Measurements from ENCODE around the gene DBP.

The DBP gene

DNA sequence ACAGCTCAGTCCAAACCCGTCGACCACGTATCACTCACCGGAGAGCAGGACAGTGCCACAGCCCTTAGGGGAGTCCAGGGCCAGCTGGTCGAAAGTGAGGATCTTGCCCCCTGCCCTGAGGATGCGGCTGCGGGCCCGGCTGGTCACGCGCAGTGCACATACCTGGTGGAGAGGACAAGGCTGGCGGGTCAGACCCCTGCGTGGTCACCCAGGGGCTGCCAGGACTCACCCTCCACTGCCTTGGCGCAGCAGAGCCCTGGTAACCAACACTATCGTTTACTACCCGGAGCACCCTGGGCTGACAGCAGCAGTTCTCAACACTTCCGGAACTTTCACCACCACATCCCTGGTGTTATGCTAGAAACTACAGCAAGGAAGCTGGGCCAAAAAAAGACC, 21.1 kb downstream of the DBP start:
- H3K9ac ChIP-seq (ENCODE audit: low read length in 2 of 2), result no peak overlapping the region
- no peak overlapping the region for H3K4me3 ChIP-seq (ENCODE audit: low read length in 2 of 2)
- H3K27ac ChIP-seq (ENCODE audit: low read length), result no peak overlapping the region
- no peaks in the 10 kb centered on the region for H3K27me3 ChIP-seq (ENCODE audit: control insufficient read depth in 1 of 2, insufficient read depth in 2 of 2, low read length in 2 of 2)
- peaks cover 33% of the 10 kb centered on the region for H3K4me1 ChIP-seq (ENCODE audit: control insufficient read depth, insufficient read depth, low read length)
- H3K9me3 ChIP-seq (ENCODE audit: control insufficient read depth in 2 of 2, low read length in 2 of 2), result no peaks in the 10 kb centered on the region
- peaks cover 21 to 23% of the 10 kb centered on the region in 2 donors for H3K36me3 ChIP-seq (ENCODE audit: control insufficient read depth in 2 of 2, insufficient read depth in 2 of 2, low read length in 2 of 2)

DNA sequence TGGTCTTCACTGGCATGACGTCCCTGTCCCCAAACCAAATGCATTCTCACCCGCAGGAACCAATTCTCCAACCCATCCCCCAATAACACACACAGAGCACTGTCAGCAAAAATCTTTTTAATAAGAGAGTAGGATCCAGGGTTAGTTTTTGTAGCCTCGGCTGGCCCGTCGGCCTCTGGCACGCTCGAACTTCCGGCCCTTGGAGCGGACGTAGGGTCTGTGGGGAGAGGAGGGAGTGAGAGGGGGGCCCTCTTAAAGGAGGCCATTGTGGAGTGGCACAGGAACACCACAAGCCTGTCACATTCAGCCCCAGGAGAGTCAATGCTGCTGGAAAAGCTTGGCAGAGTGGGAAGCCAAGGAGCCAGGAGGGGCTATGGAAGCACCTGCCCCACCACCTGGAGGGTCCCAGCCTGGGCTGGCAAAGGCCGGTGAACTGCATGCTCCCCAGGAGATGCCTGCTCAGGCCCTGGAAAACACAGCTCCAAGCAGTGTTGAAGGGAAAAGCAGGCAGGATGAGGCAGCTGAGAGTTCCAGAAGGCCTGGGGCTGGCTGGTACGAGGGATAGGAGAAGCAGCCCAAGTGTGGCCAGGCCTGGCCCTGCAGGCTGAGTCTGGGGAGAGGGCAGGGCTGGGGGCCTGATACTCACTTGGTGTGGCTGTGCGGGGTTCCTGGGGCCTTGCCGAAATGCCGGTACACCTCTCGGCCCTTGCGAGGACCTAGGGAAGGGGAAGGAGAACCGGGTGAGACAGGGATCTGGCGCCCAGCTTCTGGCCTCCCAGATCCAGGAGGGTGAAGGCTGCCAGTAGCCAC, 21.7 kb downstream of the DBP start:
- Histone ChIP-seq H3K27ac (ENCODE audit: low read length) (no peak overlapping the region), H3K36me3 (ENCODE audit: control insufficient read depth in 2 of 2, insufficient read depth in 2 of 2, low read length in 2 of 2) (peaks cover 21 to 23% of the 10 kb centered on the region in 2 donors), H3K27me3 (ENCODE audit: control insufficient read depth in 1 of 2, insufficient read depth in 2 of 2, low read length in 2 of 2) (no peaks in the 10 kb centered on the region), H3K9ac (ENCODE audit: low read length in 2 of 2) (no peak overlapping the region), H3K4me1 (ENCODE audit: control insufficient read depth, insufficient read depth, low read length) (peaks cover 33% of the 10 kb centered on the region), H3K4me3 (ENCODE audit: low read length in 2 of 2) (no peak overlapping the region), H3K9me3 (ENCODE audit: control insufficient read depth in 2 of 2, low read length in 2 of 2) (no peaks in the 10 kb centered on the region)

DNA sequence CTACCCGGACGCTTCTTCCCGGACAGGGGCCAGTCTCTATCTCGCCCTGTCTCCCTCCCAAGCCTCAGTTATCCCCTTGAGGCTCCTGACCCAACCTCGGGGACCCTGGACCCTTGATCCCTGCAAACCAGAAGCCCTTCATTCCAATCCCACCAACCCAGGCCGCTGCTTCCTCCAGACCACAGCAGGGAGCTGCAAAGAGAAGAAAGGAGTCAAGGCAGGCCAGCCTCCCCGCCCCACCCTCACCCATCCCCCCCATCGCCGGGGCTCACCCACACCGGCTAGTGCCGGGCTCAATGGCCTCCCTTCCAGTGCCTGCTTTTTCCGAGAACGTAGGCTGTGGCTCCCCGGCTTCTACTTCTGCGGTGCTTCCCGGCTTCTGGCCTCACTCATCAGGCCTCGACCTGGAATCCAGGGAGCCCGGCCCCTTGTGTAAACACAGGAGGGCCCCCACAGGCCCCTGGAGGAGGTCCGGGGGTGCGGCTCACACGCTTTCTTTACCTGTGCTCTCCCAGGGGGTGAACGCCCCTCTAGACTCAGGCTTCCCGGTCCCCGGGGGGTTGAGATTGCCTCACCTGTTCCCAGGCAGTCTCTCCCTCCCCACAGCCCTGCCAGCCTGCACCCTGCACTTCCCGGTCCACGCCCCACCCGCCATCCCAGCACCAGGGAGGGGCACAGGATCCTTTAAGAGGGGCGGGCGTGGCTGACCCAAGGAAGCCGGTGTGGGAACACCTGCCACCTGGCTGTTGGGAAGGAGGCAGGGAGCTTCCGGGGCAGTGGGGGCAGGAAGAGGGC, 22.5 kb downstream of the DBP start, which contains the start of gene FAM83E:
TSS of gene FAM83E (minus strand) at position 641 of the 795 bp plus-strand sequence. CDS start 1,704 bp downstream, outside the sequence.
- Histone ChIP-seq H3K9ac (ENCODE audit: low read length in 2 of 2) (no peak within 1 kb of the TSS), H3K27me3 (ENCODE audit: control insufficient read depth in 1 of 2, insufficient read depth in 2 of 2, low read length in 2 of 2) (no peaks in the 10 kb centered on the region), H3K4me1 (ENCODE audit: control insufficient read depth, insufficient read depth, low read length) (peaks cover 27% of the 10 kb centered on the region), H3K36me3 (ENCODE audit: control insufficient read depth in 2 of 2, insufficient read depth in 2 of 2, low read length in 2 of 2) (peaks cover 21 to 23% of the 10 kb centered on the region in 2 donors), H3K4me3 (ENCODE audit: low read length in 2 of 2) (no peak within 1 kb of the TSS), H3K9me3 (ENCODE audit: control insufficient read depth in 2 of 2, low read length in 2 of 2) (no peaks in the 10 kb centered on the region), H3K27ac (ENCODE audit: low read length) (no peak within 1 kb of the TSS)

DNA sequence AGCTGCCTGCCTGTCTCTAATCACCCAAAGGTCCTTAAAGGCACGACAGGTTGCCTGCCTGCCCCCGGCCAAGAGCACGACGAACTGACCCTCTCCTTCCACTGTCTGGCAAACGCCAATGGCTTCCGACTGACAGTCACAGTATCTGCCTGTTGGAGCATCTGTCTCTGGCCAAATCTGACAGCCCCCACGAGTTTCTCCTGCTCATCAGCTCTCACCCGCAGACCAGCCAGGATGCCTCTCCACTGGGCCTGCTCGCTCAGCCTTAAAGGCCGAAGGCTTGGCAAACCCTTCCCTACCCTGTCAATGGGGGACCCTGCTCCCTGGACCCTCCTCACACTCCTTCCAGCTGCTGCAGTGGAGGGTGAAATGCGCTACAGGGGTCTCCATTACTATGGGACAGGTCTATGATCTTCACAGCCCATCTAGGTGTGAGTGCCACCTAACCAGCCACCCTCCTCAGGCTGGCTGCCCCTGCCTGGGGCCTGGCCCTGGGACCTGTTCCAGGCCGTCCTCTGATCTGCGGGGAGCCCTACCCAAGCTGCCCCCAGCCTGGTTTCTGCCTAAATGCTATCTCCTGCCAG, 23.2 kb downstream of the DBP start:
- no peaks in the 10 kb centered on the region for H3K9me3 ChIP-seq (ENCODE audit: control insufficient read depth in 2 of 2, low read length in 2 of 2)
- H3K4me3 ChIP-seq (ENCODE audit: low read length in 2 of 2), result no peak overlapping the region
- no peak overlapping the region for H3K9ac ChIP-seq (ENCODE audit: low read length in 2 of 2)
- H3K27me3 ChIP-seq (ENCODE audit: control insufficient read depth in 1 of 2, insufficient read depth in 2 of 2, low read length in 2 of 2), result no peaks in the 10 kb centered on the region
- H3K27ac ChIP-seq (ENCODE audit: low read length), result no peak overlapping the region
- H3K36me3 ChIP-seq (ENCODE audit: control insufficient read depth in 2 of 2, insufficient read depth in 2 of 2, low read length in 2 of 2), result peaks cover 21 to 23% of the 10 kb centered on the region in 2 donors
- H3K4me1 ChIP-seq (ENCODE audit: control insufficient read depth, insufficient read depth, low read length), result peaks cover 25% of the 10 kb centered on the region

DNA sequence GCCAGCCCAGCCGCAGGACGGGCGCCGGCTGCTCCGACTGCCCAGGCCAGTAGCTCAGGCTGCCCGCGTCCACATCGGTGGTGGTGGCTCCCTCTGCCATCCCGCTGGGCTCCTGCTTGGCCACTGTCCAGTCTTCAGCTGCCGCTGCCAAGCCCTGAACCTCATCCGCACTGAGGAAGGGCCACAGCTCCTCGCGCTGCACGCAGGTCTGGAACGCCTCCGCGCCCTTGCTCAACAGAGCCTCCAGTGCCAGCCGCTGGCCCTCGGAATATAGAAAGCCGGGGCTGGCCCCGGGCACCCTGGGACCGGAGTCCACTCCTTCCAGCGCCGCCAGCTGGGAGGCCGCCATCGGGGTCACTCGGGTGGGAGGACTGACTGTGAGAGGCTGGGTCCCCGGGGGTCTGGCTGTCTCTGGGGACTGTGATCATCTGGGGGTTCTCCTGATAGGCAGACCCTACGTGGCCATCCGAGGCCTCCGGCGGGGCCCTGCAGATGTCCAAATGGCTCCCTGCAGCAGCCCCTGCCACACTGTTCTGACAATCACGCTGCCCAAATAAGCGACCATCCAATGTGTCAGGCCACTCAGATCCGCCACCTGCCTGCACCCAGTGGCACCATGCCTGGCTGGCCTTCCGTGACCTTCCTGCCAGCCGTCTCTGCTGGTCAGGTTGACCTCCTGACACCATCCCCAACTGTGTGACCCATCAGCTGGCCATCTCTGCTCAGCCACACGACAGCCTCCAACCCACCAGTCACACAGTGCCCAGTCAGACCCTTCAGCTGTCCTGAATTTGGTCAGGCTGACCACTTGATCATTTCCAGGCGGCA, 23.9 kb downstream of the DBP start:
- Histone ChIP-seq H3K9me3 (ENCODE audit: control insufficient read depth in 2 of 2, low read length in 2 of 2) (no peaks in the 10 kb centered on the region), H3K27me3 (ENCODE audit: control insufficient read depth in 1 of 2, insufficient read depth in 2 of 2, low read length in 2 of 2) (no peaks in the 10 kb centered on the region), H3K27ac (ENCODE audit: low read length) (no peak overlapping the region), H3K9ac (ENCODE audit: low read length in 2 of 2) (no peak overlapping the region), H3K4me3 (ENCODE audit: low read length in 2 of 2) (no peak overlapping the region), H3K4me1 (ENCODE audit: control insufficient read depth, insufficient read depth, low read length) (peaks cover 22% of the 10 kb centered on the region), H3K36me3 (ENCODE audit: control insufficient read depth in 2 of 2, insufficient read depth in 2 of 2, low read length in 2 of 2) (peaks cover 21 to 23% of the 10 kb centered on the region in 2 donors)

DNA sequence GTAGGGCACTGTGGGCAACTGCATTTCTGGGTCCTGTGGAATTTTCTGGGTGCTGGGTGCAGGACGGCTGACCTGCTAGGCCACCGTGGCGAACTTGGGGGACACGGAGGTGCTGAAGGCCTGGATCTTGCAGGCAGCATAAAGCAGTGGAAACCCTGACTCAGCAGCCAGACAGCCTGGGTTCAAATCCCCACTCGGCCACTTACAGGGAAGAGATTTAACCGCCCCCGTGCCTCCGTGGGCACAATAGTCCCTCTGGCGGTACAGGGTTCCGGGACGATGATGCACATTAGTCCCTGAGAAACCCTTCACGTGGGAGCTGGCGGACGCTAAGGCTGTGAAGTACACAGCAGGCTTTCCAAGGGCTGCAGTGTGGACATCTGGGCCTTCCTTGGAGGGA, 25.3 kb downstream of the DBP start:
- Histone ChIP-seq H3K27ac (ENCODE audit: low read length) (no peak overlapping the region), H3K4me1 (ENCODE audit: control insufficient read depth, insufficient read depth, low read length) (peaks cover 9% of the 10 kb centered on the region), H3K9me3 (ENCODE audit: control insufficient read depth in 2 of 2, low read length in 2 of 2) (no peaks in the 10 kb centered on the region), H3K36me3 (ENCODE audit: control insufficient read depth in 2 of 2, insufficient read depth in 2 of 2, low read length in 2 of 2) (peaks cover 17 to 18% of the 10 kb centered on the region in 2 donors), H3K9ac (ENCODE audit: low read length in 2 of 2) (no peak overlapping the region), H3K27me3 (ENCODE audit: control insufficient read depth in 1 of 2, insufficient read depth in 2 of 2, low read length in 2 of 2) (no peaks in the 10 kb centered on the region), H3K4me3 (ENCODE audit: low read length in 2 of 2) (no peak overlapping the region)

DNA sequence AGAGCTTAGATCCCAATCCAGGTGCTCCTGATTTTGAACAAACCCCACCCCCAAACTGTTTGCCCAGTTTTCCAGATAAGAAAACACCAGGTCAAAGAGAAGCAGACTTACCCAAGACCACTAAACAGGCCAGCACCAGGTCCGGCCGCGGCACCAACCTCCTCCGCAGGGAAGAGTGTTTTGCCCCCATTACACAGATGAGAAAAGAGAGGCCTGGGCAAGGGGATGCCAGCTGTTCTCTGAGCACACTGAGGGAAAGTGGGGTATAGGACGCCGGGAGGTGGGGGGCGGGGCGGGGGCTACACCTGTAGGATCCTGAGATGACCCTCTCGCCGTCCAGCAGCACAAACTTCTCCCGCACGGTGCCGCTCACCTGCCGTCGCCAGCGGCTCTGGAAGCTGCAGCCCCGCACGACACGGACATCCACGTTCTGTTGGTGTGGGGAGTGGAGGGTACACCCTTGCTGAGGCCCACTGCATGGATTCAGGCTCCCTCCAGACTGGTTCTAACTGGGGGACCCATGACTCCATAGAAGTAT, 27.5 kb downstream of the DBP start:
- no peaks in the 10 kb centered on the region for H3K36me3 ChIP-seq (ENCODE audit: control insufficient read depth in 2 of 2, insufficient read depth in 2 of 2, low read length in 2 of 2)
- H3K4me3 ChIP-seq (ENCODE audit: low read length in 2 of 2), result no peak overlapping the region
- no peaks in the 10 kb centered on the region for H3K27me3 ChIP-seq (ENCODE audit: control insufficient read depth in 1 of 2, insufficient read depth in 2 of 2, low read length in 2 of 2)
- no peaks in the 10 kb centered on the region for H3K4me1 ChIP-seq (ENCODE audit: control insufficient read depth, insufficient read depth, low read length)
- no peaks in the 10 kb centered on the region for H3K9me3 ChIP-seq (ENCODE audit: control insufficient read depth in 2 of 2, low read length in 2 of 2)
- H3K9ac ChIP-seq (ENCODE audit: low read length in 2 of 2), result no peak overlapping the region
- H3K27ac ChIP-seq (ENCODE audit: low read length), result no peak overlapping the region

DNA sequence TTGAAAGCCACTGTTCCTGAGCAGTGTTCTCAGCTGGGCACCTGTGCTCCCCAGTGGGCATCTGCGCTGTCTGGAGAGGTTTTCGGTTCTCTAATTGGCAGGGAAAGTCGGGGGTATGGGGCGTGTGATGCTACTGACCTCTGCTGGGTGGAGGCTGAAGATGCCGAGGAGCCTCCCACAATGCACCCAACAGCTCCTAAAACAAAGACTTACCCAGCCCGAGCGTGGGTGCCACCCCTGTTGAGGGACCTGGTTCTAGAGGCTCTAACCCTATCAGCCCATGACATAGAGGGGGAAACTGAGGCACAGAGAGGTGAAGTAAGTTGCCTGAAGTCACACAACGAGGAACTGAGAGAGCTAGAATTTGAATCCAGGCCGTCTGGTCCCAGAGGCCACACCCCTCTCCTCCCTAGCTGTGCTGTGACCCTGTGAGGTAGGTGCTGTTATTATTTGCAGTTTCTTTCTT, 28.3 kb downstream of the DBP start:
- Histone ChIP-seq H3K9me3 (ENCODE audit: control insufficient read depth in 2 of 2, low read length in 2 of 2) (no peaks in the 10 kb centered on the region), H3K27me3 (ENCODE audit: control insufficient read depth in 1 of 2, insufficient read depth in 2 of 2, low read length in 2 of 2) (no peaks in the 10 kb centered on the region), H3K4me3 (ENCODE audit: low read length in 2 of 2) (no peak overlapping the region), H3K27ac (ENCODE audit: low read length) (no peak overlapping the region), H3K36me3 (ENCODE audit: control insufficient read depth in 2 of 2, insufficient read depth in 2 of 2, low read length in 2 of 2) (no peaks in the 10 kb centered on the region), H3K9ac (ENCODE audit: low read length in 2 of 2) (no peak overlapping the region), H3K4me1 (ENCODE audit: control insufficient read depth, insufficient read depth, low read length) (no peaks in the 10 kb centered on the region)

DNA sequence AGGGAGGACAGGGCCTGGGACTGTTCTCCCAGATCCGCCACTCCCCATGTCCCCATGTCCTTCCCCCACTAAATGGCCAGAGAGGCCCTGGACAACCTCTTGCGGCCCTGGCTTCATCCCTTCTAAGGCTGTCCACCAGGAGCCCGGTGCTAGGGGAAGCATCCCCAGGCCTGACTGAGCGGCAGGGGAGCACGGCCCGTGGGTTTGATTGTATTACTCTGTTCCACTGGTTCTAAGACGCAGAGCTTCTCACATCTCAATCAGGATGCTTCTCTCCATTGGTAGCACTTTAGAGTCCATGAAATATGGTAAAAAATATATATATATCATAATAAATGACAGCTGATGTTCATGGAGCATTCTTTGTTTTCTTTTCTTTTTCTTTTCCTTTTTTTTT, 29.8 kb downstream of the DBP start:
- no peak overlapping the region for H3K9ac ChIP-seq (ENCODE audit: low read length in 2 of 2)

More for the DNA sequence above, 29.8 kb downstream of the DBP start:
- H3K27me3 ChIP-seq (ENCODE audit: control insufficient read depth in 1 of 2, insufficient read depth in 2 of 2, low read length in 2 of 2), result no peaks in the 10 kb centered on the region
- H3K4me1 ChIP-seq (ENCODE audit: control insufficient read depth, insufficient read depth, low read length), result no peaks in the 10 kb centered on the region
- H3K36me3 ChIP-seq (ENCODE audit: control insufficient read depth in 2 of 2, insufficient read depth in 2 of 2, low read length in 2 of 2), result no peaks in the 10 kb centered on the region
- no peaks in the 10 kb centered on the region for H3K9me3 ChIP-seq (ENCODE audit: control insufficient read depth in 2 of 2, low read length in 2 of 2)
- no peak overlapping the region for H3K27ac ChIP-seq (ENCODE audit: low read length)
- no peak overlapping the region for H3K4me3 ChIP-seq (ENCODE audit: low read length in 2 of 2)
